Activated CD8-positive, alpha-beta T cell treated with anti-CD3 and anti-CD28 coated beads for 36 hours (primary cell): ENCODE results near the gene PPM1D. TPM values are rescaled to one million over a fixed set of nuclear protein-coding genes. Genes with fewer than 3 reads are reported as not detected.
"Not testable (repeated sequence)": the region's sequence is repeated elsewhere in the genome, so short reads cannot be mapped to it uniquely, and the experiment has no call there.

Experiments
- ATAC-seq: fragments of 200-7000 bp; cut with Tn5 transposase; one replicate; pipeline ENCODE4 v1.10.0; 2021; ENCODE audit warnings: mild to moderate bottlenecking, moderate library complexity
- CTCF ChIA-PET: fragments of 350-600 bp; sonication (Branson Sonifier 250); formaldehyde crosslinking; loops from one replicate; lab custom pipeline; 2021; ENCODE audit warnings: antibody characterized with exemption; lab: Charles Lee
- POLR2A ChIA-PET: fragments of 350-600 bp; sonication (Branson Sonifier 250); formaldehyde crosslinking; loops from one replicate; lab custom pipeline; 2021; ENCODE audit warnings: antibody characterized with exemption; lab: Charles Lee
- DNase-seq: peaks from one replicate; pipeline ENCODE4 v3.0.0-alpha.2; 2020
- H3K27ac Mint-ChIP-seq: one replicate; pipeline ENCODE4 v1.8.0; 2021; ENCODE audit warnings: mild to moderate bottlenecking, mixed read lengths
- H3K27me3 Mint-ChIP-seq: one replicate; pipeline ENCODE4 v1.8.0; 2021; ENCODE audit warnings: mixed read lengths
- H3K36me3 Mint-ChIP-seq: one replicate; pipeline ENCODE4 v1.8.0; 2021; ENCODE audit warnings: low read depth, mixed read lengths
- H3K4me1 Mint-ChIP-seq: one replicate; pipeline ENCODE4 v1.8.0; 2021; ENCODE audit warnings: low read depth, mixed read lengths
- H3K4me3 Mint-ChIP-seq: one replicate; pipeline ENCODE4 v1.8.0; 2021; ENCODE audit warnings: mild to moderate bottlenecking, moderate library complexity, mixed read lengths
- H3K9me3 Mint-ChIP-seq: one replicate; pipeline ENCODE4 v1.8.0; 2021; ENCODE audit warnings: mixed read lengths
- intact Hi-C: fragments of 100-400 bp; cut with micrococcal nuclease; formaldehyde crosslinking; loops from one replicate; pipeline ENCODE4 v1.10.0; 2022
- total RNA-seq, 2 experiments: library from RNA; stranded (reverse); gene quantifications; one replicate each; pipeline ENCODE4 v1.2.3, GENCODE V29; 2021
- TF ChIP-seq, protein P1 (sequence below): fragments of 200-600 bp; IDR thresholded peaks from one replicate; pipeline ENCODE4 v1.8.0; 2022; ENCODE audit warnings: antibody characterized with exemption, mild to moderate bottlenecking

The PPM1D gene
- total RNA-seq, 2 experiments from 2014 or later = 11.6 to 12.3 TPM

DNA sequence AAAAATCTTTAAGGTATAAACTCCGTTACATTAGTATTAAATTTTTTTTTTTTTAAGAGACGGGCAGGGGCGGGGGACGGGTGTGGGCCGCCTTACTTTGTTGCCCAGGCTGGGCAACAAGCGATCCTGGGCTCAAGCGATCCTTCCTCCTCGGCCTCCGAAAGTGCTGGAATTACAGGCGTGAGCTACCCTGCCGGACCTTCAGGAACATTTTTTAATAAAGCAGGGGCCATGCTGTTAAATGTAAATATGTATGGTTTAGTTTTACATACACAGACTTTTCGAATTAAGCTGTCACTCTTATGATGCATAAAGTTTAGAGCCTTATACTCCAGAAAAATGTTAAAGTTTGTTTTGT, 2.4 kb downstream of the PPM1D start:
- Mint-ChIP-seq H3K4me3 (peak overlapping the region; percentile 84), H3K27ac (no peak overlapping the region), H3K36me3 (peaks cover 6% of the 10 kb centered on the region), H3K4me1 (peaks cover 43% of the 10 kb centered on the region), H3K27me3 (peaks cover under 1% of the 10 kb centered on the region), H3K9me3 (no peaks in the 10 kb centered on the region)
- DNase-seq (no peak), ATAC-seq (no peak)
- POLR2A ChIA-PET = no interaction called here
- TF ChIP-seq, protein P1, sequence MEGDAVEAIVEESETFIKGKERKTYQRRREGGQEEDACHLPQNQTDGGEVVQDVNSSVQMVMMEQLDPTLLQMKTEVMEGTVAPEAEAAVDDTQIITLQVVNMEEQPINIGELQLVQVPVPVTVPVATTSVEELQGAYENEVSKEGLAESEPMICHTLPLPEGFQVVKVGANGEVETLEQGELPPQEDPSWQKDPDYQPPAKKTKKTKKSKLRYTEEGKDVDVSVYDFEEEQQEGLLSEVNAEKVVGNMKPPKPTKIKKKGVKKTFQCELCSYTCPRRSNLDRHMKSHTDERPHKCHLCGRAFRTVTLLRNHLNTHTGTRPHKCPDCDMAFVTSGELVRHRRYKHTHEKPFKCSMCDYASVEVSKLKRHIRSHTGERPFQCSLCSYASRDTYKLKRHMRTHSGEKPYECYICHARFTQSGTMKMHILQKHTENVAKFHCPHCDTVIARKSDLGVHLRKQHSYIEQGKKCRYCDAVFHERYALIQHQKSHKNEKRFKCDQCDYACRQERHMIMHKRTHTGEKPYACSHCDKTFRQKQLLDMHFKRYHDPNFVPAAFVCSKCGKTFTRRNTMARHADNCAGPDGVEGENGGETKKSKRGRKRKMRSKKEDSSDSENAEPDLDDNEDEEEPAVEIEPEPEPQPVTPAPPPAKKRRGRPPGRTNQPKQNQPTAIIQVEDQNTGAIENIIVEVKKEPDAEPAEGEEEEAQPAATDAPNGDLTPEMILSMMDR = no peak
- CTCF ChIA-PET = interaction anchor here (1.1 to 1.8 kb wide), 3 partner anchors 14 to 36 kb away, joined by 3 to 9 read pairs (median 4); no protein-coding TSS in a partner anchor
- intact Hi-C loops = no loop called here

GRCh38 chr17:60602871-60603270, 2.9 kb downstream of the PPM1D start:
- TF ChIP-seq, protein P1 = no peak
- H3K36me3 Mint-ChIP-seq = peaks cover 6% of the 10 kb centered on the region
- H3K4me1 Mint-ChIP-seq = peaks cover 46% of the 10 kb centered on the region
- CTCF ChIA-PET = interaction anchor here (1.1 to 3.0 kb wide), 3 partner anchors 13 to 35 kb away, joined by 3 to 15 read pairs (median 4); no protein-coding TSS in a partner anchor
- H3K4me3 Mint-ChIP-seq = peak overlapping the region; percentile 84
- DNase-seq (no peak), ATAC-seq (no peak)
- POLR2A ChIA-PET = no interaction called here
- H3K27ac Mint-ChIP-seq = no peak overlapping the region
- intact Hi-C loops = no loop called here
- H3K27me3 Mint-ChIP-seq = no peaks in the 10 kb centered on the region
- no peaks in the 10 kb centered on the region for H3K9me3 Mint-ChIP-seq

DNA sequence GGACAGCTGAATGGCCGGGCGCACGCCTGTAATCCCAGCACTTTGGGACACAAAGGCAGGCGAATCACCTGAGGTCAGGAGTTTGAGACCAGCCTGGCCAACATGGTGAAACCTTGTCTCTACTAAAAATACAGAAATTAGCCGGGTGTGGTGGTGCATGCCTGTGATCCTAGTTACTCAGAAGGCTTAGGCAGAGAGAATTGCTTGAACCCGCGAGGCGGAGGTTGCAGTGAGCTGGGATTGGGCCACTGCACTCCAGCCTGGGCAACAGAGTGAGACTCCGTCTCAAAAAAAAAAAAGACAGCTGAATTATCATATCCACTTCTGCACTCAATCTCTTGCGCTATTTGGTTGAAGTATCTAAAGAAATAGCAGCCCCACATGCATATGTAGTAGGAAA, 3.5 kb downstream of the PPM1D start:
- POLR2A ChIA-PET, DNase-seq, H3K9me3 Mint-ChIP-seq, H3K27me3 Mint-ChIP-seq, H3K27ac Mint-ChIP-seq, intact Hi-C loops, H3K36me3 Mint-ChIP-seq, ATAC-seq: not testable (repeated sequence)
- Mint-ChIP-seq H3K4me1 (peaks cover 40% of the 10 kb centered on the region), H3K4me3 (peak overlapping the region; percentile 32)
- CTCF ChIA-PET = interaction anchor here (0.8 to 3.0 kb wide), 4 partner anchors 12 to 50 kb away, joined by 3 to 15 read pairs (median 4); no protein-coding TSS in a partner anchor

DNA sequence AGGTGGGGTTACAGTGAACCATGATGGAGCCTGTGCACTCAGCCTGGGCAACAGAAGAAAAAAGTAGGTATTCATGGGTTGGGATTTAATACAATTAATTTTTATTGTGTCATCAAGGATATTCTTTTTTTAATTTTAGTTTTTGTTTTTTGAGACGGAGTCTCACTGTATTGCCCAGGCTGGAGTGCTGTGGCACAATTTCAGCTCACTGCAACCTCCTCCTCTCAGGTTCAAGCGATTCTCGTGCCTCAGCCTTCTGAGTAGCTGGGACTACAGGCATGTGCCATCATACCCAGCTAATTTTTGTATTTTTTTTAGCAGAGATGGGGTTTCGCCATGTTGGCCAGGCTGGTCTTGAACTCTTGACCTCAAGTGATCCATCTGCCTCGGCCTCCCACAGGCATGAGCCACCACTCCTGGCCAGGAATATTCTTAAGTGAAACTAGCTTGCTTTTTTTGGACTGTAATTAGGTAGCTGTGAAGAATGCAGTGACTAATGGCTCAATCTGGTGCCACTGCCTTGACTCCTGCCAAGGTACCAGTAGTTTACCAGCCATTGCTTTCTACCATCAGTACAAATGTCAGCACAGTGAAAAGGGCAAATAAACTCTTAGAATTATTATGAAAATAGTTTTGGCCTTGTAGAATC, 4.8 kb downstream of the PPM1D start:
- Mint-ChIP-seq H3K4me3 (no peak overlapping the region), H3K36me3 (peaks cover 6% of the 10 kb centered on the region), H3K27ac (no peak overlapping the region), H3K9me3 (no peaks in the 10 kb centered on the region), H3K27me3 (no peaks in the 10 kb centered on the region), H3K4me1 (peaks cover 41% of the 10 kb centered on the region)
- intact Hi-C loops = no loop called here
- ATAC-seq (no peak), DNase-seq (no peak)
- TF ChIP-seq, protein P1 = no peak
- ChIA-PET CTCF (interaction anchor here (1.1 to 3.0 kb wide), 3 partner anchors 12 to 48 kb away, joined by 3 to 15 read pairs (median 3); no protein-coding TSS in a partner anchor), POLR2A (interaction anchor here (0.9 kb wide), 1 partner anchor 19 kb away, joined by 4 read pairs; no protein-coding TSS in a partner anchor)

DNA sequence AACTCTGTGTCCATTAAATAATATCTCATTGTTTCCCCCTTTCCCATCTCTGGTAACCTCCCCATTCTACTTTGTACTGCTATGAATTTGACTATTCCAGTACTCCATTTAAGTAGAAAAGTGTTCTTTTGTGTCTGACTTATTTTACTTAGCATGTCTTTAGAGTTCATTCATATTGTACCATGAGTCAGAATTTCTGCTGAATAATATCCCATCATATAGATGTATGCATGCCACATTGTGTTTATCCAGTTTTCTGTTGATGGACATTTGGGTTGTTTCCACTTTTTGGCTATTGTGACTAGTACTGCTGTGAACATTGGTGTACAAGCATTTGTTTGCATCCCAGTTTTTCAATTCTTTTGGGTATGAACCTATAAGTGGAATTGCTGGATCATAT, 6.0 kb downstream of the PPM1D start:
- DNase-seq (no peak), ATAC-seq (no peak)
- Mint-ChIP-seq H3K4me3 (no peak overlapping the region), H3K9me3 (no peaks in the 10 kb centered on the region), H3K4me1 (peaks cover 41% of the 10 kb centered on the region), H3K36me3 (peaks cover 6% of the 10 kb centered on the region), H3K27me3 (no peaks in the 10 kb centered on the region), H3K27ac (no peak overlapping the region)
- TF ChIP-seq, protein P1 = no peak
- ChIA-PET POLR2A (no interaction called here), CTCF (no interaction called here)
- intact Hi-C loops = no loop called here
